ENCODE results near the gene SNCAIP.

GRCh38 chr5:122377026-122377425 is 65.0 kb downstream of the SNCAIP start:
- TF ChIP-seq CTCF (conservative IDR thresholded peaks at IDR 0.05 in 1 of 2, IDR thresholded peaks at IDR 0.05 in 1 of 2; ENCODE audit: low read depth in 1 of 2, low read length in 2 of 2), result no peak
- no peak for TF ChIP-seq EZH2 (IDR thresholded peaks at IDR 0.05; ENCODE audit: low read length, missing control alignments)

Measured in fibroblast of lung (primary cell).